Measurements from ENCODE around the gene LMBR1L. TPM values are rescaled to one million over a fixed set of nuclear protein-coding genes. Genes with fewer than 3 reads are reported as not detected.

The LMBR1L gene
- polyA plus RNA-seq (2012; ENCODE audit: insufficient read length, low read depth), result 93.5 TPM

- TF ChIP-seq POLR2AphosphoS5 (IDR thresholded peaks at IDR 0.05; ENCODE audit: low read depth, low read length), result peak; percentile 92
- TF ChIP-seq TAF1 (IDR thresholded peaks at IDR 0.05; ENCODE audit: borderline replicate concordance, insufficient read depth, low read length), result 0 out of 2 replicates have a peak, but pooled peaks have one; percentile 65
- peak; percentile 32 for TF ChIP-seq FOXP2 (optimal IDR thresholded peaks at IDR 0.05; ENCODE audit: borderline replicate concordance, extremely low read depth, extremely low read length, insufficient read depth)
- TF ChIP-seq REST (IDR thresholded peaks at IDR 0.05; ENCODE audit: insufficient read depth in 1 of 2, low read depth in 2 of 2, low read length in 2 of 2), result no peak
- no peak for TF ChIP-seq SIN3A (IDR thresholded peaks at IDR 0.05; ENCODE audit: borderline replicate concordance, insufficient read depth, low read length)
Measured at GRCh38 chr12:49110464-49111155, at the start of gene LMBR1L. Gene LMBR1L (minus strand): TSS chr12:49110847. CDS start chr12:49110555, 292 bp downstream.

GRCh38 chr12:49160399-49160798 is 49.8 kb upstream of the LMBR1L start:
- TF ChIP-seq FOXP2 (optimal IDR thresholded peaks at IDR 0.05; ENCODE audit: borderline replicate concordance, extremely low read depth, extremely low read length, insufficient read depth), result no peak
- TF ChIP-seq TAF1 (IDR thresholded peaks at IDR 0.05; ENCODE audit: borderline replicate concordance, insufficient read depth, low read length), result no peak
- TF ChIP-seq SIN3A (IDR thresholded peaks at IDR 0.05; ENCODE audit: borderline replicate concordance, insufficient read depth, low read length), result no peak
- TF ChIP-seq POLR2AphosphoS5 (IDR thresholded peaks at IDR 0.05; ENCODE audit: low read depth, low read length), result no peak
- TF ChIP-seq REST (IDR thresholded peaks at IDR 0.05; ENCODE audit: insufficient read depth in 1 of 2, low read depth in 2 of 2, low read length in 2 of 2), result no peak

- TF ChIP-seq POLR2AphosphoS5 (IDR thresholded peaks at IDR 0.05; ENCODE audit: low read depth, low read length) (no peak), TAF1 (IDR thresholded peaks at IDR 0.05; ENCODE audit: borderline replicate concordance, insufficient read depth, low read length) (no peak), FOXP2 (optimal IDR thresholded peaks at IDR 0.05; ENCODE audit: borderline replicate concordance, extremely low read depth, extremely low read length, insufficient read depth) (no peak), REST (IDR thresholded peaks at IDR 0.05; ENCODE audit: insufficient read depth in 1 of 2, low read depth in 2 of 2, low read length in 2 of 2) (no peak), SIN3A (IDR thresholded peaks at IDR 0.05; ENCODE audit: borderline replicate concordance, insufficient read depth, low read length) (no peak)
Measured at GRCh38 chr12:49154221-49154620, 43.6 kb upstream of the LMBR1L start.

GRCh38 chr12:49147384-49147783 is 36.7 kb upstream of the LMBR1L start:
- no peak for TF ChIP-seq POLR2AphosphoS5 (IDR thresholded peaks at IDR 0.05; ENCODE audit: low read depth, low read length)
- TF ChIP-seq SIN3A (IDR thresholded peaks at IDR 0.05; ENCODE audit: borderline replicate concordance, insufficient read depth, low read length), result no peak
- TF ChIP-seq TAF1 (IDR thresholded peaks at IDR 0.05; ENCODE audit: borderline replicate concordance, insufficient read depth, low read length), result no peak
- TF ChIP-seq FOXP2 (optimal IDR thresholded peaks at IDR 0.05; ENCODE audit: borderline replicate concordance, extremely low read depth, extremely low read length, insufficient read depth), result no peak
- TF ChIP-seq REST (IDR thresholded peaks at IDR 0.05; ENCODE audit: insufficient read depth in 1 of 2, low read depth in 2 of 2, low read length in 2 of 2), result no peak

Measured in PFSK-1 (cell line).